HCT116 (cell line): ENCODE measurements around the gene TIGD3. TPM values are rescaled to one million over a fixed set of nuclear protein-coding genes. Genes with fewer than 3 reads are reported as not detected.

Source experiments
- ATAC-seq: fragments of 200-7000 bp; cut with Tn5 transposase; 2 replicates; pipeline ENCODE4 v1.9.1; 2020; ENCODE audit warnings: mild to moderate bottlenecking, moderate library complexity
- BruUV-seq: library from RNA; stranded (reverse); fragments of 400-500 nt; replicated peaks from 2 replicates; lab custom pipeline; 2021; lab: Mats Ljungman, UMichigan
- CTCF ChIA-PET: fragments of 300-600 bp; sonication (Branson Sonifier 250); formaldehyde crosslinking; loops from one replicate; lab custom pipeline; 2021; ENCODE audit warnings: antibody characterized with exemption; lab: Charles Lee
- POLR2A ChIA-PET: fragments of 300-600, 350-600 bp; sonication (Branson Sonifier 250); formaldehyde crosslinking; loops from one replicate; lab custom pipeline; 2021; ENCODE audit warnings: antibody characterized with exemption; lab: Charles Lee
- RAD21 ChIA-PET, 2 experiments: fragments of 300-600 bp; sonication (Branson Sonifier 250); formaldehyde crosslinking; loops; one replicate each; lab custom pipeline; 2023; ENCODE audit warnings: low total read pairs in 2 of 2; ENCODE audit not compliant: uncharacterized antibody in 2 of 2, unreplicated experiment in 2 of 2, low non-redundant PET in 1 of 2; lab: Charles Lee
- DNase-seq: peaks from one replicate; pipeline ENCODE4 v3.0.0-alpha.2; 2010; ENCODE audit warnings: low read depth, low spot score
- H2AFZ ChIP-seq: fragments of 200-600 bp; shearing (Covaris generic), sonication (generic); 2 replicates; pipeline ENCODE4 v1.6.1; 2017; ENCODE audit warnings: low read depth, mixed run types, mixed read lengths, antibody characterized with exemption, low read length; ENCODE audit not compliant: poor library complexity, severe bottlenecking
- H3K27ac ChIP-seq: 2 replicates; pipeline ENCODE4 v1.5.1; 2012; ENCODE audit warnings: low read depth, low read length
- H3K27me3 ChIP-seq: fragments of 200-600 bp; sonication (generic); 2 replicates; pipeline ENCODE4 v1.6.1; 2016; ENCODE audit warnings: mixed run types, low read length, mixed read lengths; ENCODE audit not compliant: insufficient read depth
- H3K36me3 ChIP-seq, 2 experiments: fragments of 200-500 bp in 1 of 2; fragments of 200-600 bp in 1 of 2; sonication (Bioruptor generic) in 1 of 2; sonication (generic) in 1 of 2; 2 replicates each; pipeline versions ENCODE4 v1.5.1 to v1.6.1; 2014 to 2016; ENCODE audit warnings: low read length in 2 of 2, inconsistent platforms in 1 of 2, mixed read lengths in 1 of 2, mixed run types in 1 of 2; ENCODE audit not compliant: insufficient read depth in 2 of 2, control insufficient read depth in 1 of 2
- H3K4me1 ChIP-seq, 2 experiments: fragments of 200-600 bp in 1 of 2; sonication (generic) in 1 of 2; 2 replicates each; pipeline versions ENCODE4 v1.5.1 to v1.6.1; 2012 to 2017; ENCODE audit warnings: low read length in 2 of 2, inconsistent platforms in 1 of 2, mild to moderate bottlenecking in 1 of 2, mixed read lengths in 1 of 2, mixed run types in 1 of 2, moderate library complexity in 1 of 2; ENCODE audit not compliant: insufficient read depth in 2 of 2, control insufficient read depth in 1 of 2
- H3K4me2 ChIP-seq: fragments of 200-600 bp; sonication (generic); 2 replicates; pipeline ENCODE4 v1.6.1; 2017; ENCODE audit warnings: mixed run types, low read length, mixed read lengths
- H3K4me3 ChIP-seq, 2 experiments: fragments of 200-600 bp in 1 of 2; sonication (generic) in 1 of 2; replicated peaks in 1 of 2; 2 replicates each; pipeline ENCODE4 v1.5.1; 2011 to 2016; ENCODE audit warnings: low read length in 2 of 2, control low read depth in 1 of 2, low read depth in 1 of 2, mild to moderate bottlenecking in 1 of 2, mixed read lengths in 1 of 2, mixed run types in 1 of 2
- H3K79me2 ChIP-seq: fragments of 200-600 bp; sonication (generic); 2 replicates; pipeline ENCODE4 v1.6.1; 2017; ENCODE audit warnings: mild to moderate bottlenecking, mixed run types, low read length, moderate library complexity, mixed read lengths; ENCODE audit not compliant: insufficient read depth
- H3K9ac ChIP-seq: fragments of 200-600 bp; sonication (generic); 2 replicates; pipeline ENCODE4 v1.6.1; 2016; ENCODE audit warnings: low read length, mixed read lengths
- H3K9me2 ChIP-seq: fragments of 200-600 bp; sonication (generic), shearing (Covaris generic); 2 replicates; pipeline ENCODE4 v1.6.1; 2017; ENCODE audit warnings: mixed run types, mild to moderate bottlenecking, moderate library complexity; ENCODE audit not compliant: insufficient read depth
- H3K9me3 ChIP-seq, 2 experiments: fragments of 200-500 bp in 1 of 2; fragments of 200-600 bp in 1 of 2; sonication (Bioruptor generic) in 1 of 2; sonication (generic) in 1 of 2; 2 replicates each; pipeline ENCODE4 v1.6.1; 2014 to 2017; ENCODE audit warnings: low read length in 2 of 2, mixed read lengths in 2 of 2, inconsistent platforms in 1 of 2, low read depth in 1 of 2, mild to moderate bottlenecking in 1 of 2, mixed run types in 1 of 2, moderate library complexity in 1 of 2; ENCODE audit not compliant: control insufficient read depth in 1 of 2, insufficient read depth in 1 of 2
- H4K20me1 ChIP-seq: fragments of 200-600 bp; sonication (generic), shearing (Covaris generic); 2 replicates; pipeline ENCODE4 v1.6.1; 2017; ENCODE audit warnings: mixed run types, mild to moderate bottlenecking, moderate library complexity; ENCODE audit not compliant: insufficient read depth
- CEBPB ChIP-seq: IDR thresholded peaks from 2 replicates; pipeline ENCODE4 v1.6.1; 2012; ENCODE audit warnings: low read depth
- EZH2phosphoT487 ChIP-seq: fragments of 200-600 bp; IDR thresholded peaks from 2 replicates; pipeline ENCODE4 v1.6.1; 2018; ENCODE audit warnings: antibody characterized with exemption, borderline replicate concordance
- POLR2A ChIP-seq: IDR thresholded peaks from 2 replicates; pipeline ENCODE4 v1.7.0; 2011; ENCODE audit warnings: borderline replicate concordance; ENCODE audit not compliant: insufficient read depth, insufficient read length; ENCODE audit errors: extremely low read depth
- POLR2AphosphoS5 ChIP-seq: IDR thresholded peaks from 2 replicates; pipeline ENCODE4 v1.6.1; 2011; ENCODE audit warnings: mild to moderate bottlenecking, low read depth, low read length, moderate library complexity
- SIN3A ChIP-seq: IDR thresholded peaks from 2 replicates; pipeline ENCODE4 v1.6.1; 2012; ENCODE audit warnings: low read depth
- SP1 ChIP-seq: IDR thresholded peaks from 2 replicates; pipeline ENCODE4 v1.6.1; 2012; ENCODE audit warnings: low read depth
- SRF ChIP-seq: IDR thresholded peaks from 2 replicates; pipeline ENCODE4 v1.6.1; 2012; ENCODE audit warnings: low read depth
- TCF7L2 ChIP-seq: IDR thresholded peaks from 2 replicates; pipeline ENCODE4 v1.7.0; 2011; ENCODE audit warnings: borderline replicate concordance, inconsistent platforms; ENCODE audit not compliant: insufficient read depth, insufficient read length; ENCODE audit errors: extremely low read depth
- ZFX ChIP-seq: fragments of 450-650 bp; IDR thresholded peaks from 2 replicates; pipeline ENCODE4 v1.6.1; 2017
- intact Hi-C: fragments of 100-400 bp; cut with micrococcal nuclease; formaldehyde crosslinking; loops from 2 replicates; pipeline ENCODE4 v1.10.0; 2022
- total RNA-seq: library from RNA; stranded (reverse); gene quantifications from one replicate; pipeline ENCODE4 v1.2.1, GENCODE V29; 2021; ENCODE audit not compliant: unreplicated experiment
- TF ChIP-seq, protein P1 (sequence below): IDR thresholded peaks from 2 replicates; pipeline ENCODE4 v1.6.1; 2012

The TIGD3 gene
- total RNA-seq, 1 experiment from 2014 or later: 2.4 TPM

DNA sequence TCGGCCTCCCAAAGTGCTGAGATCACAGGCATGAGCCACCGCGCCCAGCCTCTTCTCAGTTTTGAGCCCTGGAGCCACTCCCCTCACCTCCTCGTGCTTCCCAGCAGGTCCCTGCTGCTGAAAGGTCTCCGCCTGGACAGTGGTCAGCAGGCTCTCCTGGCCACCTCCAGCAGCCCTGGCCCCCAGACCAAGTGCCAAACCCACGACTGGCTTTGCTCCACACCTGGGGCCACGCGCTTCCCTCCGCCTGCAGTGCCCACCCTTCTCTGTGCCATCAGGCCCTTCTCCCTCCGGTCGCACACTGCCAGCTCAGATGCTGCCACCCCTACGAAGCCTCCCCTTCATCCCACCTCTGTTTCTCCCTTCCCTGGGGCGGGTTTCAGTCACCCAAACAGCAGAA, 44.7 kb downstream of the TIGD3 start:
- no peak overlapping the region for H3K4me2 ChIP-seq
- no peaks in the 10 kb centered on the region for H3K9me3 ChIP-seq
- H3K4me1 ChIP-seq: no peaks in the 10 kb centered on the region
- no peaks in the 10 kb centered on the region for H3K27me3 ChIP-seq
- H3K27ac ChIP-seq: no peak overlapping the region
- ATAC-seq (no peak), DNase-seq (no peak)
- intact Hi-C loops: no loop called here
- no peaks in the 10 kb centered on the region for H3K79me2 ChIP-seq
- no peak overlapping the region for H3K4me3 ChIP-seq
- no peak overlapping the region for H2AFZ ChIP-seq
- peaks cover 9 to 21% of the 10 kb centered on the region in 2 experiments for H3K36me3 ChIP-seq
- ChIA-PET CTCF (no interaction called here), RAD21 (no interaction called here), POLR2A (no interaction called here)
- BruUV-seq: no TSS peak
- no peak for TF ChIP-seq POLR2A
- no peak for TF ChIP-seq ZFX
- no peaks in the 10 kb centered on the region for H3K9me2 ChIP-seq
- H3K9ac ChIP-seq: no peak overlapping the region
- H4K20me1 ChIP-seq: no peaks in the 10 kb centered on the region

- TF ChIP-seq TCF7L2: no peak
- TF ChIP-seq SRF: no peak
- no peak for TF ChIP-seq SP1
- TF ChIP-seq, protein P1, sequence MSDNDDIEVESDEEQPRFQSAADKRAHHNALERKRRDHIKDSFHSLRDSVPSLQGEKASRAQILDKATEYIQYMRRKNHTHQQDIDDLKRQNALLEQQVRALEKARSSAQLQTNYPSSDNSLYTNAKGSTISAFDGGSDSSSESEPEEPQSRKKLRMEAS: no peak
- no peak for TF ChIP-seq POLR2A
- TF ChIP-seq SIN3A: no peak
- TF ChIP-seq CEBPB: no peak
- TF ChIP-seq POLR2AphosphoS5: no peak
- TF ChIP-seq EZH2phosphoT487: no peak
- H3K4me1 ChIP-seq: no peaks in the 10 kb centered on the region
- H3K9ac ChIP-seq: no peak overlapping the region
- no peaks in the 10 kb centered on the region for H4K20me1 ChIP-seq
- no peak overlapping the region for H3K4me3 ChIP-seq
- H3K79me2 ChIP-seq: no peaks in the 10 kb centered on the region
- no peak overlapping the region for H2AFZ ChIP-seq
- ChIA-PET POLR2A (no interaction called here), CTCF (no interaction called here), RAD21 (no interaction called here)
- H3K9me3 ChIP-seq: no peaks in the 10 kb centered on the region
- no TSS peak for BruUV-seq
- H3K4me2 ChIP-seq: no peak overlapping the region
- H3K36me3 ChIP-seq: peaks cover 12 to 20% of the 10 kb centered on the region in 2 experiments
- H3K27me3 ChIP-seq: no peaks in the 10 kb centered on the region
- no peak overlapping the region for H3K27ac ChIP-seq
- no peaks in the 10 kb centered on the region for H3K9me2 ChIP-seq
- ATAC-seq: no peak
- intact Hi-C loops: no loop called here
- no peak for DNase-seq
These were observed 45.3 kb downstream of the TIGD3 start for GRCh38 chr11:65399845-65400244.
